H1 (cell line): ENCODE results near the gene NME3. TPM values are rescaled to one million over a fixed set of nuclear protein-coding genes. Genes with fewer than 3 reads are reported as not detected.

Experiments used
- CTCF ChIA-PET: fragments of 300-600 bp; sonication (Branson Sonifier 250); formaldehyde crosslinking; loops from one replicate; lab custom pipeline; 2021; ENCODE audit not compliant: partially characterized antibody; lab: Charles Lee
- POLR2A ChIA-PET: fragments of 300-600 bp; sonication (Branson Sonifier 250); formaldehyde crosslinking; loops from one replicate; lab custom pipeline; 2021; ENCODE audit warnings: inconsistent platforms; ENCODE audit not compliant: partially characterized antibody; lab: Charles Lee
- DNase-seq, 2 experiments: peaks; one replicate each; pipeline versions ENCODE4 v3.0.0 to v3.0.0-alpha.2; 2010 to 2022; ENCODE audit warnings: low spot score in 2 of 2, low read depth in 1 of 2, mixed read lengths in 1 of 2
- FAIRE-seq: peaks from 2 replicates; lab custom pipeline; 2011; peaks lifted over from hg19 to GRCh38; lab: Jason Lieb, UNC
- H2AFZ ChIP-seq: 2 replicates; pipeline ENCODE4 v1.8.1; 2012; ENCODE audit warnings: low read length, inconsistent platforms
- H2AK5ac ChIP-seq: 2 replicates; pipeline ENCODE4 v1.6.1; 2013; ENCODE audit warnings: low read depth, low read length
- H2BK120ac ChIP-seq: replicated peaks from 2 replicates; pipeline ENCODE3; 2013; ENCODE audit warnings: low read depth, low read length, inconsistent platforms
- H2BK12ac ChIP-seq: 2 replicates; pipeline ENCODE4 v1.6.1; 2013; ENCODE audit warnings: low read depth, low read length
- H2BK15ac ChIP-seq: 2 replicates; pipeline ENCODE4 v1.6.1; 2013; ENCODE audit warnings: low read length
- H2BK20ac ChIP-seq: 2 replicates; pipeline ENCODE4 v1.6.1; 2013; ENCODE audit warnings: low read length
- H2BK5ac ChIP-seq: 2 replicates; pipeline ENCODE4 v1.6.1; 2013; ENCODE audit warnings: low read depth, low read length
- H3K14ac ChIP-seq: 2 replicates; pipeline ENCODE4 v1.6.1; 2013; ENCODE audit warnings: inconsistent platforms; ENCODE audit not compliant: insufficient read length
- H3K18ac ChIP-seq: 2 replicates; pipeline ENCODE4 v1.6.1; 2013; ENCODE audit warnings: low read length; ENCODE audit errors: extremely low read depth
- H3K23ac ChIP-seq: 2 replicates; pipeline ENCODE4 v1.6.1; 2013; ENCODE audit warnings: inconsistent platforms; ENCODE audit not compliant: insufficient read length
- H3K23me2 ChIP-seq: 2 replicates; pipeline ENCODE4 v1.6.1; 2013; ENCODE audit warnings: low read depth, low read length
- H3K27ac ChIP-seq: 2 replicates; pipeline ENCODE4 v1.6.1; 2011; ENCODE audit warnings: low read depth, low read length, inconsistent platforms
- H3K27me3 ChIP-seq, 4 experiments: replicated peaks in 1 of 4; 1 replicate in 1 of 4; 2 replicates in 3 of 4; pipeline versions ENCODE4 v1.6.1 to v1.8.1; 2011 to 2013; ENCODE audit warnings: low read length in 3 of 4, mild to moderate bottlenecking in 3 of 4, inconsistent platforms in 2 of 4, mixed read lengths in 2 of 4, moderate library complexity in 1 of 4; ENCODE audit not compliant: control insufficient read depth in 3 of 4, insufficient read depth in 3 of 4; ENCODE audit errors: extremely low read depth in 1 of 4
- H3K36me3 ChIP-seq, 4 experiments: 2 replicates each; pipeline versions ENCODE4 v1.6.1 to v1.8.1; 2011 to 2013; ENCODE audit warnings: mild to moderate bottlenecking in 4 of 4, low read length in 3 of 4, moderate library complexity in 2 of 4, control low read depth in 1 of 4, inconsistent platforms in 1 of 4; ENCODE audit not compliant: insufficient read depth in 4 of 4, control insufficient read depth in 2 of 4
- H3K4ac ChIP-seq: replicated peaks from 2 replicates; pipeline ENCODE3; 2013; ENCODE audit warnings: low read length, low read depth, mixed read lengths, inconsistent platforms; ENCODE audit not compliant: insufficient read length
- H3K4me1 ChIP-seq, 4 experiments: replicated peaks in 1 of 4; 1 replicate in 1 of 4; 2 replicates in 3 of 4; pipeline versions ENCODE4 v1.6.1 to v1.8.1; 2011 to 2013; ENCODE audit warnings: low read length in 3 of 4, inconsistent platforms in 2 of 4, mixed read lengths in 1 of 4; ENCODE audit not compliant: insufficient read depth in 4 of 4, control insufficient read depth in 3 of 4
- H3K4me2 ChIP-seq, 2 experiments: 2 replicates each; pipeline versions ENCODE4 v1.6.1 to v1.8.1; 2011 to 2013; ENCODE audit warnings: low read depth in 2 of 2, low read length in 2 of 2, control low read depth in 1 of 2, inconsistent platforms in 1 of 2, mild to moderate bottlenecking in 1 of 2; ENCODE audit not compliant: insufficient read depth in 1 of 2
- H3K4me3 ChIP-seq, 4 experiments: fragments of 200-600, 300-600 bp in 1 of 4; sonication (generic), shearing (Covaris generic), sonication (Bioruptor Twin) in 1 of 4; 2 replicates each; pipeline versions ENCODE4 v1.5.1 to v1.8.1; 2011 to 2016; ENCODE audit warnings: low read length in 4 of 4, low read depth in 3 of 4, control low read depth in 2 of 4, inconsistent platforms in 2 of 4, mild to moderate bottlenecking in 2 of 4, mixed read lengths in 1 of 4, moderate library complexity in 1 of 4; ENCODE audit not compliant: insufficient read depth in 2 of 4; ENCODE audit errors: extremely low read depth in 1 of 4
- H3K56ac ChIP-seq: replicated peaks from 2 replicates; pipeline ENCODE3; 2013; ENCODE audit warnings: low read depth, mild to moderate bottlenecking, mixed read lengths, low read length, inconsistent platforms; ENCODE audit not compliant: insufficient read length
- H3K79me1 ChIP-seq: 2 replicates; pipeline ENCODE4 v1.6.1; 2013; ENCODE audit warnings: low read depth, low read length, control low read depth
- H3K79me2 ChIP-seq, 2 experiments: 2 replicates each; pipeline versions ENCODE4 v1.6.1 to v1.8.1; 2012 to 2013; ENCODE audit warnings: low read length in 2 of 2, mild to moderate bottlenecking in 2 of 2, inconsistent platforms in 1 of 2; ENCODE audit not compliant: insufficient read depth in 2 of 2, control insufficient read depth in 1 of 2
- H3K9ac ChIP-seq, 4 experiments: replicated peaks in 1 of 4; 1 replicate in 1 of 4; 2 replicates in 3 of 4; pipeline versions ENCODE4 v1.6.1 to v1.8.1; 2011 to 2013; ENCODE audit warnings: low read depth in 3 of 4, low read length in 3 of 4, control low read depth in 2 of 4, mild to moderate bottlenecking in 2 of 4, moderate library complexity in 2 of 4, inconsistent platforms in 1 of 4; ENCODE audit errors: extremely low read depth in 1 of 4
- H3K9me3 ChIP-seq, 2 experiments: 2 replicates each; pipeline versions ENCODE4 v1.6.1 to v1.8.1; 2012 to 2013; ENCODE audit warnings: mild to moderate bottlenecking in 2 of 2, moderate library complexity in 2 of 2, control low read depth in 1 of 2, inconsistent platforms in 1 of 2, low read depth in 1 of 2, low read length in 1 of 2, mixed read lengths in 1 of 2; ENCODE audit not compliant: insufficient read depth in 2 of 2
- H4K20me1 ChIP-seq, 2 experiments: replicated peaks in 1 of 2; 2 replicates each; pipeline versions ENCODE3 to v1.8.1; 2011 to 2013; ENCODE audit warnings: inconsistent platforms in 2 of 2, low read length in 2 of 2, mild to moderate bottlenecking in 1 of 2; ENCODE audit not compliant: insufficient read depth in 2 of 2, control insufficient read depth in 1 of 2
- H4K5ac ChIP-seq: 2 replicates; pipeline ENCODE4 v1.6.1; 2013; ENCODE audit warnings: low read length, low read depth, mixed read lengths, inconsistent platforms; ENCODE audit not compliant: insufficient read length
- H4K8ac ChIP-seq: 2 replicates; pipeline ENCODE4 v1.8.0; 2013; ENCODE audit warnings: mild to moderate bottlenecking, moderate library complexity, low read length, inconsistent platforms; ENCODE audit not compliant: insufficient read depth; ENCODE audit errors: extremely low read depth
- H4K91ac ChIP-seq: replicated peaks from 2 replicates; pipeline ENCODE3; 2013; ENCODE audit warnings: low read length, mixed read lengths, inconsistent platforms; ENCODE audit not compliant: insufficient read length
- ASH2L ChIP-seq: fragments of 200-600, 300-600 bp; sonication (generic); IDR thresholded peaks from one replicate; pipeline ENCODE4 v1.7.1; 2017; ENCODE audit warnings: low read length
- FOSL1 ChIP-seq: IDR thresholded peaks from 2 replicates; pipeline ENCODE4 v1.6.1; 2011; ENCODE audit warnings: mild to moderate bottlenecking, low read depth, low read length, moderate library complexity; ENCODE audit not compliant: insufficient read depth
- GABPA ChIP-seq: IDR thresholded peaks from 2 replicates; pipeline ENCODE4 v1.6.1; 2011; ENCODE audit warnings: mild to moderate bottlenecking, low read length, moderate library complexity, borderline replicate concordance; ENCODE audit not compliant: insufficient read depth
- JUN ChIP-seq: IDR thresholded peaks from 2 replicates; pipeline ENCODE4 v1.6.1; 2011; ENCODE audit warnings: low read depth, mild to moderate bottlenecking, improper control_type of control experiment, low read length
- MAFK ChIP-seq: IDR thresholded peaks from 2 replicates; pipeline ENCODE4 v1.6.1; 2012; ENCODE audit warnings: low read depth, mild to moderate bottlenecking, improper control_type of control experiment, low read length
- POLR2AphosphoS5 ChIP-seq: IDR thresholded peaks from 2 replicates; pipeline ENCODE4 v1.6.1; 2011; ENCODE audit warnings: low read depth, low read length
- POU5F1 ChIP-seq: IDR thresholded peaks from 2 replicates; pipeline ENCODE4 v1.6.1; 2011; ENCODE audit warnings: low read depth, mild to moderate bottlenecking, low read length, moderate library complexity
- RAD21 ChIP-seq, 2 experiments: IDR thresholded peaks in 1 of 2; conservative IDR thresholded peaks in 1 of 2; 2 replicates each; pipeline ENCODE4 v1.6.1; 2011; ENCODE audit warnings: low read depth in 2 of 2, low read length in 2 of 2, improper control_type of control experiment in 1 of 2, inconsistent platforms in 1 of 2, mild to moderate bottlenecking in 1 of 2, moderate library complexity in 1 of 2
- SIX5 ChIP-seq: IDR thresholded peaks from 2 replicates; pipeline ENCODE4 v1.6.1; 2011; ENCODE audit warnings: mild to moderate bottlenecking, low read depth, low read length
- SP2 ChIP-seq: IDR thresholded peaks from 2 replicates; pipeline ENCODE4 v1.6.1; 2012; ENCODE audit warnings: mild to moderate bottlenecking, low read length, inconsistent platforms
- TBP ChIP-seq: IDR thresholded peaks from 2 replicates; pipeline ENCODE4 v1.6.1; 2011; ENCODE audit warnings: low read depth, low read length, improper control_type of control experiment
- ZNF274 ChIP-seq: IDR thresholded peaks from 2 replicates; pipeline ENCODE4 v1.7.0; 2012; ENCODE audit warnings: low read length, borderline replicate concordance; ENCODE audit errors: extremely low read depth
- WGBS, 2 experiments: shearing (Covaris generic) in 1 of 2; methylation state at CpG; one replicate each; pipeline versions ENCODE4 v1.1.6 to v1.1.7; 2013 to 2015; ENCODE audit warnings: low lambda C conversion rate in 2 of 2, mixed read lengths in 2 of 2, inconsistent platforms in 1 of 2, low coverage in 1 of 2, missing lambda C conversion rate in 1 of 2; ENCODE audit not compliant: insufficient replicate concordance in 2 of 2, insufficient coverage in 1 of 2, insufficient read length in 1 of 2; ENCODE audit errors: extremely low coverage in 1 of 2, missing lambda C conversion rate in 1 of 2; 5-methylcytosine and 5-hydroxymethylcytosine counted together
- polyA plus RNA-seq, 7 experiments: library from polyadenylated mRNA; depleted of rRNA in 3 of 7; stranded (reverse) in 5 of 7; unstranded in 2 of 7; fragments of >200 nt in 5 of 7; fragments of 200-250 nt in 2 of 7; gene quantifications; 1 replicate in 5 of 7; 2 replicates in 1 of 7; 4 replicates in 1 of 7; pipeline versions ENCODE4 v1.2.1 to v1.2.3, GENCODE V29; 2011 to 2013; ENCODE audit warnings: missing spikeins in 2 of 7, mixed read lengths in 2 of 7
- total RNA-seq: library from RNA; stranded (reverse); fragmentation: NEBNext Ultra II Directional; extraction: Animal tissue kit (Norgen Biotek cat#: 25700); gene quantifications from 2 replicates; pipeline ENCODE4 v1.2.1, GENCODE V29; 2021
- TF ChIP-seq, protein P1 (sequence below): IDR thresholded peaks from 2 replicates; pipeline ENCODE4 v1.6.1; 2012; ENCODE audit warnings: inconsistent platforms

NME3 gene
- total and polyA plus RNA-seq, 2 of the 8 experiments (the other 6 are each of a cell fraction or from before 2014, with no cell fraction given), result 72.5 to 163 TPM

DNA sequence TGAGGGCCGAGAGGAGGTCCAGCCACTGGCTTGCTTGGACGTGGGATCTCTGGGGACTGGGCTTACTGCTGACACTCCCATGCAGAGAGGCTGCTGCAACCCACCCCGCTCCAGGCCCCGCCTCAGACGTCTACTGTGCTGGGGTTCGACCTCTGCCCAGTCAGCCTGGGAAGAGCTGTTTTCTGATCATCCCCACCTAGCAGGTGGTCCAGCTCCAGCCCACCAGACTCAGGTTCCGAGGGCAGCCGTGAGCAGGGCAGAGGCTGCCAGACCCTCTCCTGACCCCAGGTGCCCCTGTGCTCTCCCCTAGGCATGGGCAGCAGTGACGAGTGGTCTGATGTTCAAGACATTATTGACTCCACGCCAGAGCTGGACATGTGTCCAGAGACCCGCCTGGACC lies 23.4 kb downstream of the NME3 start:
- Histone ChIP-seq H4K8ac (no peak overlapping the region), H2AK5ac (no peak overlapping the region), H3K23ac (no peak overlapping the region), H2BK120ac (no peak overlapping the region), H4K20me1 (peaks cover 0 to 4% of the 10 kb centered on the region in 2 experiments), H2AFZ (no peak overlapping the region), H2BK12ac (no peak overlapping the region), H3K79me2 (no peaks in the 10 kb centered on the region), H3K56ac (no peak overlapping the region), H3K4ac (no peak overlapping the region), H3K4me2 (no peak overlapping the region), H3K9me3 (no peaks in the 10 kb centered on the region), H4K5ac (no peak overlapping the region), H2BK5ac (no peak overlapping the region), H3K23me2 (no peaks in the 10 kb centered on the region), H3K4me3 (no peak overlapping the region), H3K18ac (no peak overlapping the region), H2BK20ac (no peak overlapping the region), H2BK15ac (no peak overlapping the region), H3K4me1 (no peaks in the 10 kb centered on the region), H3K36me3 (peaks cover 0 to 20% (median 2%) of the 10 kb centered on the region in 4 experiments; a peak in 4 of 8 replicates), H3K79me1 (no peaks in the 10 kb centered on the region), H3K27ac (no peak overlapping the region), H3K9ac (no peak overlapping the region), H4K91ac (no peak overlapping the region), H3K27me3 (no peaks in the 10 kb centered on the region), H3K14ac (no peak overlapping the region)
- no peak for FAIRE-seq
- no peak for TF ChIP-seq SP2
- no peak for TF ChIP-seq ZNF274
- TF ChIP-seq POLR2AphosphoS5, result no peak
- no peak for TF ChIP-seq POU5F1
- TF ChIP-seq, protein P1, sequence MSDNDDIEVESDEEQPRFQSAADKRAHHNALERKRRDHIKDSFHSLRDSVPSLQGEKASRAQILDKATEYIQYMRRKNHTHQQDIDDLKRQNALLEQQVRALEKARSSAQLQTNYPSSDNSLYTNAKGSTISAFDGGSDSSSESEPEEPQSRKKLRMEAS, result no peak
- no peak for TF ChIP-seq RAD21 (IDR thresholded peaks at IDR 0.05 in 1 of 2, conservative IDR thresholded peaks at IDR 0.05 in 1 of 2; ENCODE audit: low read depth in 2 of 2, low read length in 2 of 2)
- no peak for TF ChIP-seq JUN
- no peak for TF ChIP-seq SIX5
- TF ChIP-seq TBP, result no peak
- TF ChIP-seq GABPA, result no peak
- TF ChIP-seq MAFK, result no peak
- no peak for TF ChIP-seq ASH2L
- no peak for TF ChIP-seq FOSL1
- 95% methylated on average over 9 of the region's 11 CpGs; no CpG with 5 or more reads in 1 of the 2 experiments for WGBS, 2 experiments
- POLR2A ChIA-PET, result interaction anchor here (0.6 to 5.5 kb wide), 5 partner anchors 10 to 129 kb away, joined by 3 to 18 read pairs (median 3); partner anchors contain the start of genes MAPK8IP3 and NME3
- CTCF ChIA-PET, result interaction anchor here (0.7 to 1.3 kb wide), 2 partner anchors 15 to 22 kb away, joined by 3 read pairs; no protein-coding TSS in a partner anchor
- DNase-seq, result no peak
